HG03095 (cell line): ENCODE data around the gene HDGFL2.
"Not testable (repeated sequence)": the region's sequence is repeated elsewhere in the genome, so short reads cannot be mapped to it uniquely, and the experiment has no call there.

Experiments used
- ATAC-seq: cut with Tn5 transposase; IDR thresholded peaks from one replicate; pipeline ENCODE4 v1.9.1; 2021; ENCODE audit warnings: moderate library complexity; ENCODE audit not compliant: unreplicated experiment

Gene HDGFL2

GRCh38 chr19:4511300-4512054, 39.4 kb downstream of the HDGFL2 start:
- ATAC-seq = no peak

GRCh38 chr19:4512070-4512469, 40.0 kb downstream of the HDGFL2 start:
- ATAC-seq = no peak

DNA sequence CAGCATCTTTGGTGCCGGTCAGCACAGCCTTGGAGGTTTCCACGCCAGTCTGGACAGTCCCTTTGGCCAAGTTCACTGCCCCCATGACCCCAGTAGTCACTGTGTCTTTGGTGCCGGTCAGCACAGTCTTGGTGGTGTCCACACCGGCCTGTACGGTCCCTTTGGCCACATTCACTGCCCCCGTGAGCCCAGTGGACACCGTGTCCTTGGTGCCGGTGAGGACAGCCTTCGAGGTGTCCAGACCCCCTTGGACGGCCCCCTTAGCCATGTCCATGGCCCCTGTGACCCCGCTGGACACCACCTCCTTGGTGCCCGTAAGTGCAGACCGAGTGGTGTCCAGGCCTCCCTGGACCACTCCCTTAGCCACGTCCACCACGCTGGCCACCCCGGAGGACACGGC, 41.2 kb downstream of the HDGFL2 start:
- no peak for ATAC-seq

DNA sequence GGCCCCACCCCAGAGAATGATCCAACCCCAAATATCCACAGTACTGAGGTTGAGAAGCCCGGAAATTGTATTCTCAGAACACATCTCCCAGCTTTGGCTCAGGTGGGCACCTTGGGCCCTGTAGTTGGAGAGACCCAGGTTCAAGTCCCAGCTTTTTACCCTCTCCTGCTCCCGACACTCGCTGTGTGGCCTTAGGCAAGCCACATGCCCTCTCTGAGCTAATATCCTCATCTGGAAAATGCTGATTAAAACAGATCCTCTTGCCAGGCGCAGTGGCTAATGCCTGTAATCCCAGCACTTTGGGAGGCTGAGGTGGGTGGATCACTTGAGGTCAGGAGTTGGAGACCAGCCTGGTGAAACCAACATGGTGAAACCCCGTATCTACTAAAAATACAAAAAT, 43.6 kb downstream of the HDGFL2 start:
- no peak for ATAC-seq

DNA sequence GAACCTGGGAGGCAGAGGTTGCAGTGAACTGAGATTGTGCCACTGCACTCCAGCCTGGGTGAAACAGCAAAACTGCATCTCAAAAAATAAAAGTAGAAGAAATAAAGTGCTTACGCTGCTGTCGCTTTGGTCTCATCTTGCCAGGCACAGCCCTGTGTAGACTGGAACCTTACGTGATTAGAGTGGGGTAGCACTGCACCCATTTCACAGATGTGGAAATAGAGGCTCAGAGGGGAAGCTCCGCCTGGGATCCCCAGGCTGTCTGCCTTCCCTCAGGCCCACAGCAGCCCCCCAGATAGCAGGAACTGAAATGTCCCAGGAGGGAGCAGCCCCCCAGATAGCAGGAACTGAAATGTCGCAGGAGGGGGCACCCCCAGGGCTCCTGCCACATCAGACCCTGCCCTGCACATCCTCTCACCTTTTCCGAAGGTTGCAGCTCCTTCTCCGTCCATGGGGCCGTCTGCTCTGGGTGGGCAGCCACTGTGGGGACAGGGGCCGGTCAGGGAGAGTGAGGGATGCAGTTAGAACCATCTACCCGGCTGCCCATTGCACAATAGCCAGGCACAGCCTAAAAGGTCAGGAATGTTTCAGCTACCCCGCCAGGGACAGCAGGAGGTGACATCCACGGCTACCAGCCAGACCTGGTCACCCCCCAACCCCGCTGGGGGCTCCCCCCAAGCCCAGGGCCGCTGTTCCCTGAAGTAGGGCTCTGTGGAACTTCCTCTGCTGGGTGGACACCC, 44.3 kb downstream of the HDGFL2 start:
- no peak for ATAC-seq

GRCh38 chr19:4516939-4517300, 44.8 kb downstream of the HDGFL2 start:
- ATAC-seq = no peak

DNA sequence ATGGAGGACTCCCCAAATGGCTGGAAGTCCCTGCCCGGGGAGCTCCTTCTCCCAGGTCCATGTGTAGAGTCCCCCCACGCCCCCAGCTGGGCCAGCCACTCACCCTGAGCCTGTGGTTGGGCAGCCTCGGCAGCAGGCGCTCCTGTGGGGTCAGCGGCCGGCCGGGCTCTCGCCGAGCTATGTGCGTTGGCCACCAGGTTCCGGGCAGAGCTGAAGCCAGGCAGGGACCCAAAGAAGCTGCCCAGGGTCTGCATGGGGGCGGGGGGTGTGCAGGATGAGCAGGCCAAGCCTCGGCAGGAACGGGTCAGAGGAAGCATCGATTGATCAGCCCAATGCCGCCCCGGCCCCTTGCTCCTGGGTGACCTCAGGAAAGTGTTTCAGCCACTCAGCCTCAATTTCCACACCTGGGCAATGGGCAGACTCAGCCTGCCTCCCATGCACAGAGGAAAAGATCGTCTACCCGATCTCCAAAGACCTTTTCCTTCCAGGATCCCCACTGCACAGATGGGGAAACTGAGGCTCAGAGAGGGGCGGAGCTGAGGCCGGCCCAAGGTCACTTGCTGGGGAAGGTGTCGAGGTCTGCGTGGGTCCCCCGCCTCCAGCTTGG, 45.5 kb downstream of the HDGFL2 start:
- ATAC-seq = no peak

- ATAC-seq = no peak
These were observed 46.5 kb downstream of the HDGFL2 start, which contains the start of gene PLIN4 for GRCh38 chr19:4518345-4519171. Gene PLIN4 (minus strand): TSS chr19:4518486. CDS start chr19:4518272, 214 bp downstream.

- no peak for ATAC-seq
These were observed 47.0 kb downstream of the HDGFL2 start for GRCh38 chr19:4519172-4519496.

DNA sequence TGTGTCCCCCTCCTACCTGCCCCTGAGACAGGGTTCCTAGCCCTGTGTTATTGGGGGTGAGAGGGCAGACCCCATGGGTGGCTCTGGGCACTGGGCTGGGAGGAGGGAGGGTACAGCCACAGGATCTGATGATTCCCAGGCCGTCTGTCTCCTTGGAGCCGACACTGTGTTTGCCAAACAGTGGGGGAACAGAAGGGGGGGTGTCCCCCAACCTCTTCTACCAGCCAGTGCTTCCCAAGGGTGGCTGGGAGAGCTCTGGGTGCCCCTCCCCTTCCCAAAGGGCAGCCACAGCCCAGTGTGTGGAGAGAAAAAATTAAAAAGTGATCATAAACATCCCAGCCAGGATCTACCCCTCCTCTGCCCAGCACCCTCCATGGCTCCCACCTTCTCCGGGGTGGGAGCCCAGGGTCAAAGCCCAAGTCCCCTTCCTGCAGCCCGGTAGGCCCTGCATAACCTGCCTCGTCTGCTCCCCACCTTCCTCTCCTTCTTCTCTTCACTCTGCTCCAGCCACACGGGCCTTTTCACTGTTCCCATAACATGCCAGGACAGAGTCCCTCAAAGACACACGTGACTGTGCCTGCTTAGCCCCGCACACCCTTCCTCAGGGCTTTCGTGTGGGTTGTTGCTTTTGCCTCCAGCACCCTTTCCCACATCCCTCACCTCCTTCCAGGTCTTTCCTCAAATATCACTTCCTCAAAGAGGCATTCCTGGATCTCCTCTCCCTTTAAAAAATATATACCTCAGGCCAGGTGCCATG, 47.6 kb downstream of the HDGFL2 start:
- ATAC-seq = no peak

DNA sequence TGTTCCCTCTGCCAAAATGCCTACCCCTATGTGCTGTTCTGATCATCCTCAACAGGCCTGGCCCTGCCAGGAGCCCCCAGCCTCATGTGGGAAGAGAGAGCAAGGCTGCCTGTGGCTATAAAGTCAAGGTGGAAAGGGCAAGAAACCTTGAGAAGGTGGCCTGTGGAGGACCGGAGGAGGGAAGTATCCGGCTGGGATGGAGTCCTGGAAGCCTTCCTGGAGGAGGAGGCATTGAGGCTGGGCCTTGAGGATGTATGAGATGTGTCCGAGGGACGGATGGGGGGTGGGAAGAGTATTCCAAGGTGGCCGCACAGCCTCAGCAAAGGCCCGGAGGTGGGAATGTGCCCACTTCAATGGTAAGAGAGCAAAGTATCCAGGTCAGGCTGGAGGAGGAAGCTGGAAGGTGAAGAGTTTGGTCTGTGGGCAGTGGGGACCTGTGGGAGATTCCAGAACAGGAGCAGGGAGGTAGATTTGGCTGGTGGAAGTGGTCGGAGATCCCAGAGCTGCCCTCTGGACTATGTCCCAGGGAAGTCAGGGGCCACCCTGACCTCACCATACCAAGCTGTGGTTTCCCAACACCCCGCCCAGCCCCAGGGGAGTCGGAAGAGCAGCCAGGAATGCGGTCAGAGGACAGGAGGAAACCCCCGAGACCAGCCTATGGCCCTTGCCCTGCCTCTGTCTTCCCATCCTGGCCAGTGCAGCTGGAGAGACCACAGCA, 49.2 kb downstream of the HDGFL2 start:
- ATAC-seq = no peak

GRCh38 chr19:4521888-4522242, 49.8 kb downstream of the HDGFL2 start:
- ATAC-seq = no peak

- no peak for ATAC-seq
These were observed 50.4 kb downstream of the HDGFL2 start for GRCh38 chr19:4522291-4523002.

GRCh38 chr19:4523306-4524110, 51.4 kb downstream of the HDGFL2 start:
- ATAC-seq = no peak

- no peak for ATAC-seq
These were observed 52.9 kb downstream of the HDGFL2 start for GRCh38 chr19:4524808-4525562.

DNA sequence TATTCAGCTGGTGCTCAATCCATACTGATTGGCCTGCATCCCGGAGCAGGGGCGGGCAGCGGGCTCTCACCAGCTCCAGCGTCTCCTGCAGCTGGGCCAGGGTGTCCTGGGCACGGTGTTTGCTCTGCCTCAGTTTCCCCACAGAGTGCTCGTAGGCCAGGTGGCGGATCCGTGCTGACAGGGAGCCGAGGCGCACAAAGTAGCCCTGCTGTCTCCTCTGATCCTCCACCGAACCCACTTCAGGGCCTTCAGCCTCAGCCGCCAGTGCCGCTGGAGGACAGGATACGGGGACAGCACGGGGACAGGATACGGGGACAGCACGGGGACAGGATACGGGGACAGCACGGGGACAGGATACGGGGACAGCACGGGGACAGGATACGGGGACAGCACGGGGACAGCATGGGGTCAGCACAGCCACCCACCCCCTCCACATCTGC, 53.5 kb downstream of the HDGFL2 start:
- no peak for ATAC-seq

GRCh38 chr19:4527377-4527776, 55.3 kb downstream of the HDGFL2 start:
- ATAC-seq = not testable (repeated sequence)

DNA sequence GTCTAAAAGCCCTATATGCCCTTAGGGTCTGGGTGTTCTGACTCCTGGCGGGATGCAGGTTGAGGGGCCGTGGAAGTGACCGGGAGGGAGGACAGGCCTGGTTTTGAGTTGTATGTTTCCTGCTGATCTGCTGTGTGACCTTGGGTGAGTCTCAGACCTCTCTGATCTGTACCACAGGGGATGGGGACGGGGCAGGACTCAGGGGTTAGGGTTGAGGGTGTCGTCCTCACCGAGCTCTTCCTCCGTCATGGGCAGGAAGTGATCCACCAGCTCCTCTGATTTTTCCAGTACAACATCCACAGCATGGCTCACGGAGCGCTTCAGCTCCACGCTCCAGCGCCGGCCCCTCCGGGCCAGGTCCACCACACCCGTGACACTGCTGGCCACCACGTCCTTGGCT, 56.7 kb downstream of the HDGFL2 start:
- no peak for ATAC-seq
